Natural killer cell (primary cell): ENCODE results near the gene CCDC178. TPM values are rescaled to one million over a fixed set of nuclear protein-coding genes. Genes with fewer than 3 reads are reported as not detected.

Source experiments
- ATAC-seq, 3 donors: fragments of 150-1000 bp in 2 of 3; fragments of 200-7000 bp in 1 of 3; cut with Tn5 transposase; 1 replicate in 1 of 3; 2 replicates in 2 of 3; pipeline ENCODE4 v1.10.0; 2021; ENCODE audit warnings: mild to moderate bottlenecking in 2 of 3, moderate library complexity in 2 of 3
- DNase-seq, 2 donors: peaks; one replicate each; pipeline versions ENCODE4 v3.0.0 to v3.0.0-alpha.2; 2013 to 2021; ENCODE audit warnings: mixed read lengths in 1 of 2
- H3K27ac ChIP-seq: one replicate; pipeline ENCODE4 v1.5.1; 2013; ENCODE audit warnings: mild to moderate bottlenecking, low read length
- H3K27me3 ChIP-seq: one replicate; pipeline ENCODE4 v1.6.1; 2013; ENCODE audit warnings: low read length; ENCODE audit not compliant: control insufficient read depth, insufficient read depth
- H3K36me3 ChIP-seq: one replicate; pipeline ENCODE4 v1.6.1; 2013; ENCODE audit warnings: low read length; ENCODE audit not compliant: control insufficient read depth, insufficient read depth
- H3K4me1 ChIP-seq: one replicate; pipeline ENCODE4 v1.6.1; 2013; ENCODE audit warnings: low read length; ENCODE audit not compliant: control insufficient read depth, insufficient read depth
- H3K4me3 ChIP-seq: one replicate; pipeline ENCODE4 v1.5.1; 2013; ENCODE audit warnings: low read length
- H3K9me3 ChIP-seq: one replicate; pipeline ENCODE4 v1.6.1; 2013; ENCODE audit warnings: low read length; ENCODE audit not compliant: control insufficient read depth, insufficient read depth
- H3K27ac Mint-ChIP-seq, 2 donors: one replicate each; pipeline ENCODE4 v1.8.0; 2022; ENCODE audit warnings: mild to moderate bottlenecking in 2 of 2, mixed read lengths in 2 of 2, moderate library complexity in 1 of 2
- H3K27me3 Mint-ChIP-seq, 2 donors: one replicate each; pipeline ENCODE4 v1.8.0; 2022; ENCODE audit warnings: low read depth in 2 of 2, mixed read lengths in 2 of 2
- H3K36me3 Mint-ChIP-seq: one replicate; pipeline ENCODE4 v1.8.0; 2022; ENCODE audit warnings: mixed read lengths
- H3K4me1 Mint-ChIP-seq, 2 donors: one replicate each; pipeline ENCODE4 v1.8.0; 2022; ENCODE audit warnings: mixed read lengths in 2 of 2
- H3K4me3 Mint-ChIP-seq: one replicate; pipeline ENCODE4 v1.8.0; 2022; ENCODE audit warnings: mild to moderate bottlenecking, moderate library complexity, mixed read lengths
- H3K9me3 Mint-ChIP-seq, 2 donors: one replicate each; pipeline ENCODE4 v1.8.0; 2022; ENCODE audit warnings: mixed read lengths in 2 of 2
- CTCF ChIP-seq: fragments of 200-600 bp; IDR thresholded peaks from one replicate; pipeline ENCODE4 v1.8.0; 2022; ENCODE audit warnings: antibody characterized with exemption
- WGBS: methylation state at CpG from one replicate; pipeline ENCODE4 v1.1.7; 2013; ENCODE audit warnings: missing lambda C conversion rate; ENCODE audit not compliant: insufficient coverage; 5-methylcytosine and 5-hydroxymethylcytosine counted together
- intact Hi-C: fragments of 100-400 bp; cut with micrococcal nuclease; formaldehyde crosslinking; loops from one replicate; pipeline ENCODE4 v1.14.2; 2022
- total RNA-seq, 4 donors: library from RNA; stranded (reverse); fragments of 120-200 nt in 1 of 4; gene quantifications; one replicate each; pipeline versions ENCODE4 v1.2.3 to v1.2.4, GENCODE V29; 2013 to 2022

CCDC178 gene
- total RNA-seq, 3 donors from 2014 or later (not counting 1 experiment from before 2014, with no cell fraction given): not detected

GRCh38 chr18:32983721-32984120, 456.8 kb downstream of the CCDC178 start:
- no peak for DNase-seq
- Histone ChIP-seq H3K9me3 (no peaks in the 10 kb centered on the region), H3K36me3 (no peaks in the 10 kb centered on the region), H3K4me3 (no peak overlapping the region), H3K27me3 (no peaks in the 10 kb centered on the region), H3K4me1 (no peaks in the 10 kb centered on the region), H3K27ac (no peak overlapping the region)
- H3K9me3 Mint-ChIP-seq: peaks cover 0 to 4% of the 10 kb centered on the region in 2 donors
- no peak overlapping the region for H3K27ac Mint-ChIP-seq
- no peaks in the 10 kb centered on the region for H3K27me3 Mint-ChIP-seq
- WGBS: 80% methylated on average over 1 of the region's 1 CpG
- no peak overlapping the region for H3K4me3 Mint-ChIP-seq
- no peak for ATAC-seq
- H3K36me3 Mint-ChIP-seq: no peaks in the 10 kb centered on the region
- H3K4me1 Mint-ChIP-seq: no peaks in the 10 kb centered on the region
- intact Hi-C loops: no loop called here
- no peak for TF ChIP-seq CTCF

GRCh38 chr18:32980896-32981295, 459.6 kb downstream of the CCDC178 start:
- Mint-ChIP-seq H3K36me3 (no peaks in the 10 kb centered on the region), H3K4me1 (no peaks in the 10 kb centered on the region), H3K27ac (no peak overlapping the region), H3K27me3 (no peaks in the 10 kb centered on the region), H3K4me3 (no peak overlapping the region), H3K9me3 (peaks cover 0 to 4% of the 10 kb centered on the region in 2 donors)
- 86% methylated on average over 1 of the region's 2 CpGs for WGBS
- no peaks in the 10 kb centered on the region for H3K9me3 ChIP-seq
- H3K27me3 ChIP-seq: no peaks in the 10 kb centered on the region
- DNase-seq (no peak), ATAC-seq (no peak)
- no peak overlapping the region for H3K4me3 ChIP-seq
- H3K36me3 ChIP-seq: no peaks in the 10 kb centered on the region
- intact Hi-C loops: no loop called here
- no peak for TF ChIP-seq CTCF
- no peak overlapping the region for H3K27ac ChIP-seq
- no peaks in the 10 kb centered on the region for H3K4me1 ChIP-seq

GRCh38 chr18:32975501-32975900, 465.0 kb downstream of the CCDC178 start:
- no peak for TF ChIP-seq CTCF
- H3K27ac Mint-ChIP-seq: no peak overlapping the region
- Histone ChIP-seq H3K9me3 (no peaks in the 10 kb centered on the region), H3K36me3 (no peaks in the 10 kb centered on the region), H3K27me3 (no peaks in the 10 kb centered on the region), H3K4me1 (no peaks in the 10 kb centered on the region), H3K4me3 (no peak overlapping the region), H3K27ac (no peak overlapping the region)
- H3K4me1 Mint-ChIP-seq: no peaks in the 10 kb centered on the region
- H3K27me3 Mint-ChIP-seq: no peaks in the 10 kb centered on the region
- DNase-seq (no peak), ATAC-seq (no peak)
- peaks cover 0 to 4% of the 10 kb centered on the region in 2 donors for H3K9me3 Mint-ChIP-seq
- no peak overlapping the region for H3K4me3 Mint-ChIP-seq
- intact Hi-C loops: no loop called here
- no peaks in the 10 kb centered on the region for H3K36me3 Mint-ChIP-seq

GRCh38 chr18:32975163-32975436, 465.4 kb downstream of the CCDC178 start:
- Histone ChIP-seq H3K9me3 (no peaks in the 10 kb centered on the region), H3K36me3 (no peaks in the 10 kb centered on the region), H3K4me1 (no peaks in the 10 kb centered on the region), H3K4me3 (no peak overlapping the region), H3K27ac (no peak overlapping the region), H3K27me3 (no peaks in the 10 kb centered on the region)
- Mint-ChIP-seq H3K4me1 (no peaks in the 10 kb centered on the region), H3K27me3 (no peaks in the 10 kb centered on the region), H3K4me3 (no peak overlapping the region), H3K27ac (no peak overlapping the region), H3K36me3 (no peaks in the 10 kb centered on the region), H3K9me3 (peaks cover 0 to 4% of the 10 kb centered on the region in 2 donors)
- WGBS: no CpG with 5 or more reads among the region's 1 CpG
- TF ChIP-seq CTCF: no peak
- intact Hi-C loops: no loop called here
- ATAC-seq (no peak), DNase-seq (no peak)
